Right lobe of liver (tissue), 4 donors: ENCODE data around the gene KCNB1.

Source experiments
- CTCF ChIP-seq, 4 donors: fragments of 200-600 bp in 3 of 4; fragments of 450-650 bp in 1 of 4; IDR thresholded peaks; one replicate each; pipeline versions ENCODE4 v1.5.1 to v1.8.0; 2016 to 2022; ENCODE audit warnings: antibody characterized with exemption in 4 of 4, mild to moderate bottlenecking in 2 of 4
- POLR2A ChIP-seq: fragments of 450-650 bp; IDR thresholded peaks from one replicate; pipeline ENCODE4 v1.6.1; 2017; ENCODE audit warnings: antibody characterized with exemption, mild to moderate bottlenecking
- donor health status: DM: no; HTN: no; CAD: no.
- donor health status: DM: no; HTN: no; CAD: no.
- donor health status: DM: no; HTN: yes; CAD: no.

- TF ChIP-seq CTCF (IDR thresholded peaks at IDR 0.05) (no peak), POLR2A (no peak)
These were observed 81.6 kb downstream of the KCNB1 start for GRCh38 chr20:49400904-49401303.
